Keratinocyte (primary cell): ENCODE data around the gene POMT2.

Experiments used
- EZH2 ChIP-seq: IDR thresholded peaks from one replicate; pipeline ENCODE4 v1.6.1; 2012; ENCODE audit warnings: inconsistent platforms, mild to moderate bottlenecking, low read length, moderate library complexity
- TF ChIP-seq, protein P1 (sequence below), 3 experiments: IDR thresholded peaks in 1 of 3; conservative IDR thresholded peaks in 1 of 3; optimal IDR thresholded peaks in 1 of 3; 2 replicates in 2 of 3; 3 replicates in 1 of 3; pipeline versions ENCODE3 to v1.5.1; 2011; ENCODE audit warnings: low read length in 3 of 3, mild to moderate bottlenecking in 3 of 3, moderate library complexity in 2 of 3, control low read depth in 1 of 3, inconsistent platforms in 1 of 3; ENCODE audit not compliant: insufficient read depth in 2 of 3; ENCODE audit errors: extremely low read depth in 1 of 3

DNA sequence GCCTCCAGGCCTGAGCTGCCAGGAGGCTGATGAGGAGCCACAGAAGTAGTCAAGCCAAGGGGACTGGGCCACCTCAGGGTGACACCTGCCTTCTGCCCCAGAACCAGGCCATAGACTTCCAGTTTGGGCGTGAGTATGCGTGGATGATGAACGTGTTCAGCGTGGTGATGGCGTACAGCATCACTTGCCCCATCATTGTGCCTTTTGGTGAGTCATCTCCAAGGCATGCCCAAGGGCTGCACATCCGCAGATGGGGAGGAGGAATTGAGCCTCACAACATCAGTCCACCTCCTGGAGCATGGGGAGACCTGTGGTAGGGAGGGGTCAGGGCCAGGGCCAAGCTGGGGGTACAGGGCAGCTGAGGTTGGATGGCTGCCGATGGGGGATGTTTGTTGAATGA lies 72.0 kb downstream of the POMT2 start:
- TF ChIP-seq, protein P1, sequence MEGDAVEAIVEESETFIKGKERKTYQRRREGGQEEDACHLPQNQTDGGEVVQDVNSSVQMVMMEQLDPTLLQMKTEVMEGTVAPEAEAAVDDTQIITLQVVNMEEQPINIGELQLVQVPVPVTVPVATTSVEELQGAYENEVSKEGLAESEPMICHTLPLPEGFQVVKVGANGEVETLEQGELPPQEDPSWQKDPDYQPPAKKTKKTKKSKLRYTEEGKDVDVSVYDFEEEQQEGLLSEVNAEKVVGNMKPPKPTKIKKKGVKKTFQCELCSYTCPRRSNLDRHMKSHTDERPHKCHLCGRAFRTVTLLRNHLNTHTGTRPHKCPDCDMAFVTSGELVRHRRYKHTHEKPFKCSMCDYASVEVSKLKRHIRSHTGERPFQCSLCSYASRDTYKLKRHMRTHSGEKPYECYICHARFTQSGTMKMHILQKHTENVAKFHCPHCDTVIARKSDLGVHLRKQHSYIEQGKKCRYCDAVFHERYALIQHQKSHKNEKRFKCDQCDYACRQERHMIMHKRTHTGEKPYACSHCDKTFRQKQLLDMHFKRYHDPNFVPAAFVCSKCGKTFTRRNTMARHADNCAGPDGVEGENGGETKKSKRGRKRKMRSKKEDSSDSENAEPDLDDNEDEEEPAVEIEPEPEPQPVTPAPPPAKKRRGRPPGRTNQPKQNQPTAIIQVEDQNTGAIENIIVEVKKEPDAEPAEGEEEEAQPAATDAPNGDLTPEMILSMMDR (optimal IDR thresholded peaks at IDR 0.05 in 1 of 3, IDR thresholded peaks at IDR 0.05 in 1 of 3, conservative IDR thresholded peaks at IDR 0.05 in 1 of 3; ENCODE audit: extremely low read depth in 1 of 3, insufficient read depth in 2 of 3, low read length in 3 of 3) = no peak
- TF ChIP-seq EZH2 = no peak
